Measurements from ENCODE around the gene TMEM158. TPM values are rescaled to one million over a fixed set of nuclear protein-coding genes. Genes with fewer than 3 reads are reported as not detected.

The TMEM158 gene
- polyA plus RNA-seq, 1 experiment: 1.6 TPM

GRCh38 chr3:45181496-45181895 lies 44.6 kb downstream of the TMEM158 start:
- no peak overlapping the region for H3K4me3 ChIP-seq (ENCODE audit: low read depth, low read length)
- TF ChIP-seq CTCF (IDR thresholded peaks at IDR 0.05; ENCODE audit: insufficient read depth, low read depth, low read length): no peak
- CTCF ChIA-PET: interaction anchor here (0.7 to 1.0 kb wide), 3 partner anchors 9 to 29 kb away, joined by 3 read pairs; no protein-coding TSS in a partner anchor
- POLR2A ChIA-PET: no interaction called here
- H3K36me3 ChIP-seq (ENCODE audit: control insufficient read depth, insufficient read depth, low read length): no peaks in the 10 kb centered on the region
- no peaks in the 10 kb centered on the region for H3K27me3 ChIP-seq (ENCODE audit: control insufficient read depth, insufficient read depth, low read length)
- DNase-seq (ENCODE audit: low read depth): no peak

GRCh38 chr3:45180899-45181298 lies 45.2 kb downstream of the TMEM158 start:
- Histone ChIP-seq H3K4me3 (ENCODE audit: low read depth, low read length) (no peak overlapping the region), H3K27me3 (ENCODE audit: control insufficient read depth, insufficient read depth, low read length) (no peaks in the 10 kb centered on the region), H3K36me3 (ENCODE audit: control insufficient read depth, insufficient read depth, low read length) (no peaks in the 10 kb centered on the region)
- ChIA-PET POLR2A (no interaction called here), CTCF (interaction anchor here (0.8 to 1.0 kb wide), 2 partner anchors 20 to 30 kb away, joined by 3 read pairs; no protein-coding TSS in a partner anchor)
- TF ChIP-seq CTCF (IDR thresholded peaks at IDR 0.05; ENCODE audit: insufficient read depth, low read depth, low read length): no peak
- DNase-seq (ENCODE audit: low read depth): no peak

- ChIA-PET POLR2A (no interaction called here), CTCF (interaction anchor here (0.8 to 0.9 kb wide), 2 partner anchors 10 to 36 kb away, joined by 3 read pairs; no protein-coding TSS in a partner anchor)
- Histone ChIP-seq H3K36me3 (ENCODE audit: control insufficient read depth, insufficient read depth, low read length) (no peaks in the 10 kb centered on the region), H3K4me3 (ENCODE audit: low read depth, low read length) (no peak overlapping the region), H3K27me3 (ENCODE audit: control insufficient read depth, insufficient read depth, low read length) (no peaks in the 10 kb centered on the region)
- no peak for DNase-seq (ENCODE audit: low read depth)
- no peak for TF ChIP-seq CTCF (IDR thresholded peaks at IDR 0.05; ENCODE audit: insufficient read depth, low read depth, low read length)
Measured at GRCh38 chr3:45180051-45180450, 46.0 kb downstream of the TMEM158 start.

- TF ChIP-seq CTCF (IDR thresholded peaks at IDR 0.05; ENCODE audit: insufficient read depth, low read depth, low read length): no peak
- POLR2A ChIA-PET: no interaction called here
Measured at GRCh38 chr3:45179163-45179562, 46.9 kb downstream of the TMEM158 start.

DNA sequence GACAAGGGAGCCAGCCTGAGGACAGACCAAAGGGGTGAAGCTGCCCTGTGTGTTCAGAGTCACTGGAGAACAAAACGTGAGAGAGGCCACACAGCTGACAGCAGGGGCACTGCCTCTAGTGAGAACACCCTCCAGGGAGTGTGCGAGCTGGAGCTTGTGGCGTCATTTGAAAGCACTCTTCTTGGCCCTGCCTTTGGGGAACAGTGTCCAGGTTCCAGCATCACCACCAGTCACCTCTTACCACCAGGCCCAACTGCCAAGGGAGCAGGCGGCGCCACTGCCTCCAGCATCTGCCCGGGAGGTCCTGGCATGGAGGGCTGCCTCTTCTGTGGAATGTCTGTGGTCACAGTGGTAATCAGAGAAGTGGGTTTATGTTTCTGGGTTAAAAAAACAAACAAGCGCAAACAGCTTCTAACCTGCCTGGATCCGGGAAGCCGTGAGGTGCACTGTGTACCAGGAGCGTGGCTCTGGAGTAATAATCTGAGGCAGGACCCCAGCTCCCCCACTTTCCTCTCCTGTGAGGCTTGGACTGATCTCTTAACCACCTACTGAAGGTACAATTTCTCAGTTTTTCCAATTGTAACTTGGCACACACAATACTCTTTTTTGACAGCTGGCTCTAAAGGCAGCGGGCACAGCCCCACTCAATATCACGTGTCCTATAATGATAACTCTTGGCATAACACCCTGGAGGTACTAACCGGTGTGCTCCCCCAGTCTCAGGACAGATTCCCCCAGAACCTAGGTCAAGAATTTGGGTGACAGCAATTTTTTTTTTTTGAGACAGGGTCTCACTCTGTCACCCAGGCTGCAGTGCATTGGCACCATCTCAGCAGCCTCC lies 47.7 kb downstream of the TMEM158 start:
- DNase-seq (ENCODE audit: low read depth): no peak
- H3K4me3 ChIP-seq (ENCODE audit: low read depth, low read length): no peak overlapping the region
- TF ChIP-seq CTCF (IDR thresholded peaks at IDR 0.05; ENCODE audit: insufficient read depth, low read depth, low read length): no peak
- no peaks in the 10 kb centered on the region for H3K27me3 ChIP-seq (ENCODE audit: control insufficient read depth, insufficient read depth, low read length)
- H3K36me3 ChIP-seq (ENCODE audit: control insufficient read depth, insufficient read depth, low read length): no peaks in the 10 kb centered on the region
- ChIA-PET CTCF (no interaction called here), POLR2A (no interaction called here)

More at GRCh38 chr3:45179163-45179562, 46.9 kb downstream of the TMEM158 start:
- CTCF ChIA-PET: interaction anchor here (0.8 kb wide), 1 partner anchor 37 kb away, joined by 3 read pairs; no protein-coding TSS in a partner anchor
- Histone ChIP-seq H3K36me3 (ENCODE audit: control insufficient read depth, insufficient read depth, low read length) (no peaks in the 10 kb centered on the region), H3K27me3 (ENCODE audit: control insufficient read depth, insufficient read depth, low read length) (no peaks in the 10 kb centered on the region), H3K4me3 (ENCODE audit: low read depth, low read length) (no peak overlapping the region)
- no peak for DNase-seq (ENCODE audit: low read depth)
